NCI-H345 treated with DMSO at 0.1 percent for 48 hours (cell line): Measurements from ENCODE around the gene ADGRD1.

ENCODE experiments used
- DNase-seq: peaks from one replicate; lab custom pipeline; 2025; ENCODE audit not compliant: unreplicated experiment; lab: John Stamatoyannopoulos, UW

ADGRD1 gene

GRCh38 chr12:131133015-131133905 is 179.6 kb downstream of the ADGRD1 start:
- no peak for DNase-seq

GRCh38 chr12:131133994-131134393 is 180.3 kb downstream of the ADGRD1 start:
- no peak for DNase-seq

- no peak for DNase-seq
These were observed 181.0 kb downstream of the ADGRD1 start for GRCh38 chr12:131134523-131135310.

- no peak for DNase-seq
These were observed 181.6 kb downstream of the ADGRD1 start for GRCh38 chr12:131135311-131135785.

GRCh38 chr12:131135786-131136538 is 182.3 kb downstream of the ADGRD1 start:
- no peak for DNase-seq

- DNase-seq, result no peak
These were observed 182.8 kb downstream of the ADGRD1 start for GRCh38 chr12:131136539-131136872.

GRCh38 chr12:131137009-131137835 is 183.5 kb downstream of the ADGRD1 start:
- DNase-seq, result no peak

- no peak for DNase-seq
These were observed 184.3 kb downstream of the ADGRD1 start for GRCh38 chr12:131137836-131138637.

- DNase-seq, result no peak
These were observed 185.1 kb downstream of the ADGRD1 start for GRCh38 chr12:131138638-131139362.

GRCh38 chr12:131139363-131140068 is 185.8 kb downstream of the ADGRD1 start:
- no peak for DNase-seq

GRCh38 chr12:131140069-131140435 is 186.3 kb downstream of the ADGRD1 start:
- no peak for DNase-seq

- no peak for DNase-seq
These were observed 187.0 kb downstream of the ADGRD1 start for GRCh38 chr12:131140697-131141096.

GRCh38 chr12:131141514-131141913 is 187.8 kb downstream of the ADGRD1 start:
- no peak for DNase-seq

- DNase-seq, result no peak
These were observed 189.4 kb downstream of the ADGRD1 start for GRCh38 chr12:131142891-131143657.

- DNase-seq, result no peak
These were observed 192.5 kb downstream of the ADGRD1 start for GRCh38 chr12:131146173-131146675.

GRCh38 chr12:131147293-131147692 is 193.6 kb downstream of the ADGRD1 start:
- DNase-seq, result no peak

- no peak for DNase-seq
These were observed 194.2 kb downstream of the ADGRD1 start for GRCh38 chr12:131147894-131148293.
